Psoas muscle (tissue), 8 donors: Measurements from ENCODE around the gene C5orf15. TPM values are rescaled to one million over a fixed set of nuclear protein-coding genes. Genes with fewer than 3 reads are reported as not detected.

Experiments
- ATAC-seq, 4 donors: fragments of 200-7000 bp; cut with Tn5 transposase; one replicate each; pipeline ENCODE4 v1.9.1; 2020; ENCODE audit warnings: moderate library complexity in 3 of 4, mild to moderate bottlenecking in 2 of 4
- DNase-seq, 2 donors: peaks; one replicate each; pipeline ENCODE4 v3.0.0-alpha.2; 2020
- H3K27ac ChIP-seq: fragments of 200-600 bp; one replicate; pipeline ENCODE4 v1.8.0; 2022
- H3K27me3 ChIP-seq, 3 donors: fragments of 200-600 bp in 1 of 3; one replicate each; pipeline versions ENCODE4 v1.6.1 to v1.8.0; 2013 to 2022; ENCODE audit warnings: low read length in 2 of 3, mild to moderate bottlenecking in 2 of 3, moderate library complexity in 1 of 3; ENCODE audit not compliant: insufficient read depth in 3 of 3
- H3K36me3 ChIP-seq, 2 donors: fragments of 200-600 bp in 1 of 2; one replicate each; pipeline versions ENCODE4 v1.6.1 to v1.8.0; 2013 to 2022; ENCODE audit warnings: low read depth in 1 of 2, mild to moderate bottlenecking in 1 of 2, moderate library complexity in 1 of 2; ENCODE audit not compliant: insufficient read depth in 1 of 2
- H3K4me1 ChIP-seq: fragments of 200-600 bp; one replicate; pipeline ENCODE4 v1.8.0; 2022
- H3K4me3 ChIP-seq: fragments of 200-600 bp; one replicate; pipeline ENCODE4 v1.8.0; 2022; ENCODE audit warnings: mild to moderate bottlenecking
- H3K9me3 ChIP-seq: fragments of 200-600 bp; one replicate; pipeline ENCODE4 v1.8.0; 2022
- CTCF ChIP-seq: fragments of 200-600 bp; IDR thresholded peaks from one replicate; pipeline ENCODE4 v1.8.0; 2022; ENCODE audit warnings: antibody characterized with exemption
- WGBS, 3 donors: extraction: QIAGEN DNeasy Blood & Tissue Kit; methylation state at CpG; one replicate each; pipeline versions ENCODE4 v1.1.6 to v1.1.7; 2013; 5-methylcytosine and 5-hydroxymethylcytosine counted together
- intact Hi-C, 2 donors: fragments of 100-400 bp; cut with DNase I; formaldehyde crosslinking; loops; one replicate each; pipeline versions ENCODE4 v1.11.0 to v1.14.2; 2022
- long read RNA-seq, 2 donors: library from polyadenylated mRNA; unstranded; transcript quantifications; one replicate each; pipeline ENCODE4 v2.0.0, GENCODE V29; 2021
- polyA plus RNA-seq, 3 donors: library from polyadenylated mRNA; stranded (reverse); fragments of 200-250 nt; gene quantifications; one replicate each; pipeline ENCODE4 v1.2.3, GENCODE V29; 2013
- total RNA-seq, 4 donors: library from RNA; stranded (reverse); fragmentation: NEBNext Ultra II Directional in 2 of 4; extraction: Animal tissue kit (Norgen Biotek cat#: 25700) in 2 of 4; gene quantifications; one replicate each; pipeline versions ENCODE4 v1.2.1 to v1.2.4, GENCODE V29; 2021 to 2023
- donor health status: healthy with polysubstance abuse.
- donor health status: DM: no; HTN: no; CAD: no; lungs with moderate emphysema.
- donor health status: Bipolar disorder and iron deficiency.
- donor health status: healthy.
- donor health status: DM: yes; HTN: yes; CAD: no.
- donor health status: DM: no; HTN: no; CAD: no.
- donor health status: DM: no; HTN: no; CAD: no.
- donor health status: DM: yes; HTN: yes; CAD: no.

The C5orf15 gene
- total RNA-seq = 10 to 100 TPM; 12.7 to 16.0 (median 13.4) TPM
- 10 to 100 TPM; 13.2 to 29.8 (median 22.9) TPM for polyA plus RNA-seq
- long read RNA-seq, donor 1, transcript C5orf15-201 (3 exons, 2,358 nt) = major isoform, 18 of 19 reads
- long read RNA-seq, donor 1, partial matches to known transcripts = 0 of 19 reads
- long read RNA-seq, donor 1, other reads (novel, unspliced or antisense) = 1 of 19 reads
- long read RNA-seq, donor 2, transcript C5orf15-201 (3 exons, 2,358 nt) = major isoform, 48 of 51 reads
- long read RNA-seq, donor 2, partial matches to known transcripts = 0 of 51 reads
- long read RNA-seq, donor 2, other reads (novel, unspliced or antisense) = 3 of 51 reads

DNA sequence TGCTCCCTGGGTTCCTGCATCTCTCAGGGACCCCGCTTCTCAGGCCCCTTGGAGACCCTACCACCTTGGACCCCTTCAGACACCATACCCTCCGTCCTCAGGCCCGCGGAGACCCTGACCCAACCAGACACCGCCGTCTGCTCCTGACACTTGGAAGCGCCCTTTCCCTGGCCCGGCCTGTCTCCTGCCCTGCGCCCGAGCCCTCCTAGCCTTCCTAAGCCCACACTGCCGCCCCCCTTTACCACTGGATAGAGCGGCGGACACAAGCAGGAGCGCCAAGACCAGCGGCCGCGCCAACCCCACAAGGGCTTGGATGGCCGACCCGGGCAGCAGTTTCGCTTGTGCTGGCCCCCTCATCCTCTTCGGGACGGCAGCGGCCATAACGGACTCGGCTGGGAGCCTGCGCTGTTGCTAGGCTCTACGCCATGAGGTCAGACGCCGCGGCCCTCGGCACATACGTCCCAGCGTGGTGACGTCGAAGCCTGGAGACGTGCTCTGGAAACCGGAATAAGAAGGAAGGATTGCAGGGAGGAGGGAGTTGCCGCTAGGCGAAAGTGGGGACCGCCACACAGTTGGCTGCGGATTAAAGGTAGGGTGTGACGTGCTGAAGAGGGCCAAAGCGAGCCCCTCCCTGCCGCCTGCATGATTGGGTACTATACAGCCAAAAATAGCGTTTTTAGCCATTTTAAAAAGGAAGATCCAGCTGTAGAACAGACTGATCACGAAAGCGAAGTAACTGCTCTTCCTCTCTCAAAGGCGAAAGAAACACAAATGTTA, at the start of gene C5orf15:
TSS of gene C5orf15 (minus strand) at position 422 of the 777 bp plus-strand sequence. CDS start at position 381, 41 bp downstream.
- 0 to 1% (median 0%) methylated on average over 47 to 48 of the region's 48 CpGs for WGBS, 3 donors
- Histone ChIP-seq H3K27ac (peak within 1 kb of the TSS; percentile 91), H3K27me3 (no peaks in the 10 kb centered on the region), H3K4me1 (peaks cover 16% of the 10 kb centered on the region), H3K4me3 (peak within 1 kb of the TSS; percentile 85), H3K9me3 (peaks cover 5% of the 10 kb centered on the region), H3K36me3 (peaks cover 5 to 22% of the 10 kb centered on the region in 2 donors)
- intact Hi-C loops = no loop called here
- peak; percentile 95 to 97 for DNase-seq
- ATAC-seq = peak; percentile 98 to 99 (median 98)
- no peak for TF ChIP-seq CTCF

- no peaks in the 10 kb centered on the region for H3K36me3 ChIP-seq
- WGBS, 3 donors = 41 to 51% (median 43%) methylated on average over 2 of the region's 2 CpGs
- H3K27ac ChIP-seq = no peak overlapping the region
- H3K9me3 ChIP-seq = no peaks in the 10 kb centered on the region
- no peaks in the 10 kb centered on the region for H3K27me3 ChIP-seq
- no peak for DNase-seq
- ATAC-seq = no peak
- TF ChIP-seq CTCF = no peak
- no peak overlapping the region for H3K4me3 ChIP-seq
- intact Hi-C loops = no loop called here
- H3K4me1 ChIP-seq = peaks cover 8% of the 10 kb centered on the region
These were observed 39.9 kb upstream of the C5orf15 start for GRCh38 chr5:134008266-134008749.

DNA sequence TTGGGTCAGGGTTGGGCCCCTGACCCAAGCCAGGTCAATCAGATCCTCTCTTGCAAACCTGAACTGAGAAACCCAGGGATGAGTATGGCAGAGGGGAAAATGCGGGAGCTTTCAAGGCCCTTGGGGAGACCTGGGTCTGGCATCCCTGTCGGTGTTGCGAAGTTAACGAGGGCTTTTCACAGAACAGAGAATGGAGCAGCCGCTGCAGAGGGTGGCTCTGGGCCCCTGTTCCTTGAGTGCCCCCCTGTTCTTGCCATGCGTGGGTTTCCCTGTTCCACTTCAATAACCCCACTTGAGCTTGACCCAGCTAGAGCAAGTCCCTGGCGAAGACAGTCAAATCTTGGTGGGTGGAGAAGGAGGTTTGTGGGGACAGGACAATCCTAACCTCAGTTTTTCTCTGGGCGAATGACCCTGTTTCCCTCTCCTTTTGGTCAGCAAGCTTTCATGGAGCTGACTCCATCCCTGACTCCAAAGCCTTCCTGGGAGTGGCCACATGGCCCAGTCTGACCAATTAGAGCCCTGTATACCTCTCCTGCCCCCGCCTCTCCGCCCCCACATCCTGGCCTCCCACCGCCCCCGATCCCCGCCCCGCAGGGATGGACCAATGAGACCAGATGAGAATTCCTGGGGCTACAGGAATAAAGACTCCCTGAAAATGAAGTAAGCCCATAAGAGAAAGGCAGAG, 39.3 kb upstream of the C5orf15 start:
- WGBS, 3 donors = 74 to 79% (median 76%) methylated on average over 14 of the region's 14 CpGs
- no peaks in the 10 kb centered on the region for H3K9me3 ChIP-seq
- DNase-seq = peak in 1 of 2 donors; percentile 34
- no peak overlapping the region for H3K4me3 ChIP-seq
- H3K27me3 ChIP-seq = no peaks in the 10 kb centered on the region
- H3K27ac ChIP-seq = no peak overlapping the region
- H3K36me3 ChIP-seq = no peaks in the 10 kb centered on the region
- ATAC-seq = no peak
- intact Hi-C loops = no loop called here
- H3K4me1 ChIP-seq = peaks cover 14% of the 10 kb centered on the region
- TF ChIP-seq CTCF = no peak

DNA sequence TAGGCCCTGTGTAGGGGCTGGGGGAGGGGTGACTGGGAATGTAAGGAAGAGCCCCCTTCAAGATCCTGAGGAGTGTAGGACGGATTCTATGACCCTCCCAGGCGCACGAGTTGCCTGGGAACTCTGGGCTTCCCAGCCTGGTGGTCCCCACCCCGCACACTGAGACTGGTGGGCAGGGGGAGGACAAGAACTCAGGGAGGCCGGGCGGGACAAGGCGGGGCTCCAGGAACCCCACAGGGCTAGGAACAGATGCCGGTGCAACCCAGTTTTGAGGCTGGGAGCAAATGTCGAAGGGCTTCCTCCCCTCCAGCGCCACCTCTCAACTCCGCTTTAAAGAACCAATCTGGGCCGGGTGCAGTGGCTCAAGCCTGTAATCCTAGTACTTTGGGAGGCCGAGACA, 37.7 kb upstream of the C5orf15 start:
- Histone ChIP-seq H3K27me3 (no peaks in the 10 kb centered on the region), H3K4me3 (peak overlapping the region; percentile 90), H3K36me3 (peaks cover 0 to 6% of the 10 kb centered on the region in 2 donors), H3K27ac (peak overlapping the region; percentile 99), H3K4me1 (peaks cover 30% of the 10 kb centered on the region), H3K9me3 (no peaks in the 10 kb centered on the region)
- DNase-seq (no peak), ATAC-seq (no peak)
- 83 to 88% (median 87%) methylated on average over 13 of the region's 13 CpGs for WGBS, 3 donors
- intact Hi-C loops = no loop called here
- TF ChIP-seq CTCF = no peak
